MG63 (cell line): ENCODE data around the gene C18orf63. TPM values are rescaled to one million over a fixed set of nuclear protein-coding genes. Genes with fewer than 3 reads are reported as not detected.

Experiments
- DNase-seq: peaks from one replicate; pipeline ENCODE4 v3.0.0-alpha.2; 2020
- H3K27me3 ChIP-seq: fragments of 250-450 bp; sonication (Bioruptor Pico); 2 replicates; pipeline ENCODE4 v1.5.1; 2020; ENCODE audit warnings: mild to moderate bottlenecking, moderate library complexity
- H3K36me3 ChIP-seq: fragments of 250-450 bp; sonication (Bioruptor Pico); 2 replicates; pipeline ENCODE4 v1.5.1; 2020; ENCODE audit warnings: mild to moderate bottlenecking, moderate library complexity
- H3K4me3 ChIP-seq: fragments of 250-450 bp; sonication (Bioruptor Pico); 2 replicates; pipeline ENCODE4 v1.5.1; 2020; ENCODE audit warnings: mild to moderate bottlenecking, moderate library complexity
- H3K9me3 ChIP-seq: fragments of 250-450 bp; sonication (Bioruptor Pico); 2 replicates; pipeline ENCODE4 v1.5.1; 2020; ENCODE audit warnings: mild to moderate bottlenecking, moderate library complexity
- total RNA-seq: library from RNA; depleted of rRNA; stranded (reverse); fragments of >200 nt; shearing (Covaris generic); gene quantifications from 2 replicates; pipeline ENCODE4 v1.2.3, GENCODE V29; 2014; ENCODE audit warnings: low replicate concordance; rRNA removed

C18orf63 gene
- total RNA-seq, 1 experiment from 2014 or later = not detected

DNA sequence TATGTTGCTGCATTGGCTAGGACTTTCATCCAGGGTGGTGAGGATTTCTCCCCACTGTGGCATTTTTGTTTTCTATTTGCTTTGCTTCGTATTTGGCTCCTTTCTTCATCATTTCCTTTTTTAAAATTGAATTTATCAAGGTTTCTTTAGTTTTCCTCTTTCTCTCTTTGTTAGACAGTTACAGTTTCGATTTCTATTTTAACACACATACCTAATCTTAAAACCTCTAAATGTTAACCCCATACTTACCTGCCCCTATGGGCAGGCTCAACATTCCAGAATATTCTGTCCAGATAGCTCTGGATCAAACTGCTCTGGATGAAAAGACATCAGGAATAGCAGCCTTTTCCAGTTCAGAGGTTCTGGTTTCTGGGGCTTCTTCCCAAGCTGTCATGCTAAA lies 92.2 kb downstream of the C18orf63 start:
- no peaks in the 10 kb centered on the region for H3K36me3 ChIP-seq

More for the DNA sequence above, 92.2 kb downstream of the C18orf63 start:
- no peak overlapping the region for H3K4me3 ChIP-seq
- H3K27me3 ChIP-seq = no peaks in the 10 kb centered on the region
- no peak for DNase-seq
- H3K9me3 ChIP-seq = no peaks in the 10 kb centered on the region

Other genes with a start within 250 kb of the C18orf63 start
- 1.1 TPM in 1 of 2 replicates, not detected in the other for gene FBXO15, start 168.0 kb upstream of the C18orf63 start, total RNA-seq
- gene TIMM21, start 167.3 kb upstream of the C18orf63 start, total RNA-seq = 15.6 and 36.8 TPM in 2 replicates
- gene CYB5A, start 23.9 kb upstream of the C18orf63 start, total RNA-seq = not detected in 2 replicates
- gene DIPK1C, start 141.5 kb downstream of the C18orf63 start, total RNA-seq = 0.30 TPM in 1 of 2 replicates, not detected in the other
- gene CNDP2, start 180.5 kb downstream of the C18orf63 start, total RNA-seq = 26.7 and 38.8 TPM in 2 replicates
- gene CNDP1, start 218.7 kb downstream of the C18orf63 start, total RNA-seq = not detected in 2 replicates